Common myeloid progenitor, CD34-positive (primary cell): ENCODE data around the gene DKK3.

Source experiments
- CTCF ChIA-PET: fragments of 350-600 bp; sonication (Branson Sonifier 250); formaldehyde crosslinking; loops from one replicate; lab custom pipeline; 2021; ENCODE audit warnings: antibody characterized with exemption; lab: Charles Lee
- POLR2A ChIA-PET: fragments of 350-600 bp; sonication (Branson Sonifier 250); formaldehyde crosslinking; loops from one replicate; lab custom pipeline; 2021; ENCODE audit warnings: antibody characterized with exemption; lab: Charles Lee
- DNase-seq, 3 donors: peaks; one replicate each; pipeline versions ENCODE4 v3.0.0 to v3.0.0-alpha.2; 2013
- H3K27ac ChIP-seq, 2 experiments: 1 replicate in 1 of 2; 2 replicates in 1 of 2; pipeline ENCODE4 v1.7.0; 2013; ENCODE audit warnings: inconsistent platforms in 2 of 2, low read length in 2 of 2, mild to moderate bottlenecking in 2 of 2, low read depth in 1 of 2, moderate library complexity in 1 of 2; ENCODE audit not compliant: severe bottlenecking in 2 of 2, insufficient read depth in 1 of 2, poor library complexity in 1 of 2
- H3K27me3 ChIP-seq, 5 experiments: replicated peaks in 2 of 5; 1 replicate in 3 of 5; 2 replicates in 2 of 5; pipeline versions ENCODE4 v1.6.1 to v1.7.0; 2013; ENCODE audit warnings: low read length in 4 of 5, mild to moderate bottlenecking in 2 of 5, moderate library complexity in 2 of 5, inconsistent platforms in 1 of 5; ENCODE audit not compliant: insufficient read depth in 5 of 5, control insufficient read depth in 4 of 5
- H3K36me3 ChIP-seq, 4 experiments: 1 replicate in 2 of 4; 2 replicates in 2 of 4; pipeline versions ENCODE4 v1.6.1 to v1.7.0; 2013; ENCODE audit warnings: low read length in 3 of 4, control low read depth in 1 of 4, mild to moderate bottlenecking in 1 of 4; ENCODE audit not compliant: control insufficient read depth in 4 of 4, insufficient read depth in 4 of 4
- H3K4me1 ChIP-seq, 4 experiments: 1 replicate in 3 of 4; 2 replicates in 1 of 4; pipeline versions ENCODE4 v1.6.1 to v1.7.1; 2013; ENCODE audit warnings: low read length in 3 of 4, mild to moderate bottlenecking in 3 of 4, control low read depth in 1 of 4, inconsistent platforms in 1 of 4, moderate library complexity in 1 of 4; ENCODE audit not compliant: control insufficient read depth in 4 of 4, insufficient read depth in 4 of 4; ENCODE audit errors: control extremely low read depth in 1 of 4
- H3K4me3 ChIP-seq, 7 experiments: 1 replicate in 4 of 7; 2 replicates in 3 of 7; pipeline versions ENCODE4 v1.5.1 to v1.7.0; 2013; ENCODE audit warnings: mild to moderate bottlenecking in 7 of 7, low read length in 6 of 7, moderate library complexity in 6 of 7, inconsistent platforms in 2 of 7, low read depth in 2 of 7, control low read depth in 1 of 7; ENCODE audit not compliant: insufficient read depth in 4 of 7, control insufficient read depth in 1 of 7; ENCODE audit errors: extremely low read depth in 1 of 7
- H3K9me3 ChIP-seq, 5 experiments: 1 replicate in 4 of 5; 2 replicates in 1 of 5; pipeline versions ENCODE4 v1.6.1 to v1.7.1; 2013; ENCODE audit warnings: low read length in 4 of 5, mild to moderate bottlenecking in 2 of 5, inconsistent platforms in 1 of 5, low read depth in 1 of 5, moderate library complexity in 1 of 5; ENCODE audit not compliant: control insufficient read depth in 4 of 5, insufficient read depth in 2 of 5; ENCODE audit errors: control extremely low read depth in 1 of 5
- WGBS: methylation state at CpG from one replicate; pipeline ENCODE4 v1.1.5; 2013; ENCODE audit not compliant: insufficient coverage; 5-methylcytosine and 5-hydroxymethylcytosine counted together

Gene DKK3

GRCh38 chr11:12051287-12051662 is 42.8 kb upstream of the DKK3 start:
- CTCF ChIA-PET, result interaction anchor here (0.9 to 16.9 kb wide), 7 partner anchors 9 to 234 kb away, joined by 3 to 422 read pairs (median 5); no protein-coding TSS in a partner anchor
- no peak for DNase-seq
- H3K27me3 ChIP-seq, result no peaks in the 10 kb centered on the region
- POLR2A ChIA-PET, result interaction anchor here (0.7 kb wide), 1 partner anchor 173 kb away, joined by 3 read pairs; no protein-coding TSS in a partner anchor
- no peaks in the 10 kb centered on the region for H3K9me3 ChIP-seq
- H3K4me3 ChIP-seq, result no peak overlapping the region
- H3K4me1 ChIP-seq, result peaks cover 0 to 12% (median 9%) of the 10 kb centered on the region in 4 experiments
- H3K36me3 ChIP-seq, result no peaks in the 10 kb centered on the region
- no peak overlapping the region for H3K27ac ChIP-seq
- WGBS, result 100% methylated on average over 3 of the region's 6 CpGs

DNA sequence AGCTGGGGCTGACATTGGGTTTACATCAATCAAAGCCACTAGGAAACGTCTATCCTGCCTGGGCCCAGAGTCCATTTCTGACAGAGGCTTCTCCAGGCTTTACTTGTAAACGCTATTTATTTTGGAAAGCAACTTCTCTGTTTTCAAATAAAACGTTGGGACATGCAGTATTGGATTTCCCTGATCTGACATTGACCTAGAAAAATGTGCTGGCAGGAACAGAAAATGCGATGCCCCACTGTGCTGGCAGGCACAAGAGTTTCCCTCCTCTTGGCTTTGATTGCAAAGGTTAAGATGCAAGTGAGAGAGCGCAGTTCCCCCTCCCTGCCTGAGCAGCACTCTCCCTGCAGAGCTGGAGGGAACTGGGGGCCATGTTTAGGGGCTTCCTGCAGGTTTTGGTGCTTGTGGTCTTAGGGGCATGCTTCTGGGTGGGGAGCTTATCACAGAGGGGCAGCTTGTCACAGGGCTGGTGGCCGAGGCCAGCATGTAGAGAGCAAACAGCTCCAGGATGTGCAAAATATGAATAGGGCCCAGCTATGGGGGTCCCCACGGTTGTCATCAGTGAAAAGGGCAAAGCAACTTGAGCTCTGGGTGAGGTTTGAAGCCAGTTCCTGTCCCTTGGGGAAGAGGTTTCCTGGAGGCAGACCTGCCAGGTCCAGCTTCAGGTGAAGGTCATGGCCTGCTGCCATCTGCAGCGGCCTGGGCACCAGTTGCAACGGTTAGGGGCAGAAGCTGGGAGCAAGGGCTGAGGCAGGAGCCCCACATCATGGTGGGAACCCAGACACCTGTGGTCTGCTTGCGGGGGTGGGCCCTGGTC is 42.3 kb upstream of the DKK3 start:
- H3K4me1 ChIP-seq, result peaks cover 0 to 12% (median 9%) of the 10 kb centered on the region in 4 experiments
- 69% methylated on average over 10 of the region's 10 CpGs for WGBS
- H3K27me3 ChIP-seq, result no peaks in the 10 kb centered on the region
- H3K4me3 ChIP-seq, result no peak overlapping the region
- POLR2A ChIA-PET, result interaction anchor here (0.7 kb wide), 1 partner anchor 173 kb away, joined by 3 read pairs; no protein-coding TSS in a partner anchor
- H3K9me3 ChIP-seq, result no peaks in the 10 kb centered on the region
- CTCF ChIA-PET, result interaction anchor here (0.9 to 16.9 kb wide), 6 partner anchors 8 to 234 kb away, joined by 3 to 422 read pairs (median 6); no protein-coding TSS in a partner anchor
- H3K36me3 ChIP-seq, result no peaks in the 10 kb centered on the region
- no peak overlapping the region for H3K27ac ChIP-seq
- peak in 2 of 3 donors; percentile 58 to 67 for DNase-seq

GRCh38 chr11:12048936-12049790 is 40.7 kb upstream of the DKK3 start:
- Histone ChIP-seq H3K27ac (no peak overlapping the region), H3K4me3 (no peak overlapping the region), H3K27me3 (no peaks in the 10 kb centered on the region), H3K4me1 (peaks cover 0 to 16% (median 10%) of the 10 kb centered on the region in 4 experiments), H3K36me3 (no peaks in the 10 kb centered on the region), H3K9me3 (no peaks in the 10 kb centered on the region)
- POLR2A ChIA-PET, result no interaction called here
- WGBS, result 92% methylated on average over 15 of the region's 18 CpGs
- no peak for DNase-seq
- CTCF ChIA-PET, result interaction anchor here (1.1 to 16.9 kb wide), 5 partner anchors 9 to 236 kb away, joined by 3 to 422 read pairs (median 10); no protein-coding TSS in a partner anchor

GRCh38 chr11:12046636-12047236 is 38.3 kb upstream of the DKK3 start:
- 96% methylated on average over 4 of the region's 5 CpGs for WGBS
- CTCF ChIA-PET, result interaction anchor here (0.6 to 16.9 kb wide), 14 partner anchors 15 to 238 kb away, joined by 3 to 422 read pairs (median 4); no protein-coding TSS in a partner anchor
- Histone ChIP-seq H3K27ac (no peak overlapping the region), H3K9me3 (no peaks in the 10 kb centered on the region), H3K36me3 (no peaks in the 10 kb centered on the region), H3K4me3 (no peak overlapping the region), H3K4me1 (peaks cover 0 to 18% (median 12%) of the 10 kb centered on the region in 4 experiments), H3K27me3 (no peaks in the 10 kb centered on the region)
- POLR2A ChIA-PET, result no interaction called here
- DNase-seq, result no peak

- peak in 2 of 3 donors; percentile 18 to 36 for DNase-seq
- H3K27ac ChIP-seq, result no peak overlapping the region
- WGBS, result 71% methylated on average over 3 of the region's 7 CpGs
- POLR2A ChIA-PET, result no interaction called here
- no peak overlapping the region for H3K4me3 ChIP-seq
- no peaks in the 10 kb centered on the region for H3K36me3 ChIP-seq
- H3K4me1 ChIP-seq, result peaks cover 0 to 18% (median 12%) of the 10 kb centered on the region in 4 experiments
- H3K9me3 ChIP-seq, result no peaks in the 10 kb centered on the region
- CTCF ChIA-PET, result interaction anchor here (0.6 to 16.9 kb wide), 12 partner anchors 15 to 239 kb away, joined by 3 to 422 read pairs (median 7); no protein-coding TSS in a partner anchor
- H3K27me3 ChIP-seq, result no peaks in the 10 kb centered on the region
Observed at GRCh38 chr11:12045914-12046635, 37.6 kb upstream of the DKK3 start.

DNA sequence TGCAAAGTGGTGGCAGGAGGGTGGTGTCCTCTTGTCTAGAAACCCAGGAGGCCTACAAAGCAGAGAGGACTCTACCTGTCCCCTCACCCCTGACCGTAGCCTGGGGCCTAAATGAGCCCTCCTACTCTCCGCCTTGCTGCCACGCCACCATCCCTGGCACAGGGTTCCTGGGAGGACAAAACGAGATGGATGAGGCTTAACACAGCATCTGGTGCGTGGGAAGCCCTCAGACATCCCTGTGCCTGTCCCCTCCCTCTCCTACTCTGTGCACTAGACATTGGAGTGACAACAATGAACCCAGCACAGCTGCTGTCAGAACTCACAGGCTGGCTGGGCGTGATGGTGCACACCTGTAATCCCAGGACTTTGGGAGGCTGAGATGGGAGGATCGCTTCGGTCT is 36.4 kb upstream of the DKK3 start:
- Histone ChIP-seq H3K36me3 (no peaks in the 10 kb centered on the region), H3K27me3 (no peaks in the 10 kb centered on the region), H3K27ac (no peak overlapping the region), H3K4me1 (peaks cover 0 to 10% (median 4%) of the 10 kb centered on the region in 4 experiments), H3K4me3 (no peak overlapping the region), H3K9me3 (no peaks in the 10 kb centered on the region)
- POLR2A ChIA-PET, result no interaction called here
- WGBS, result 94% methylated on average over 8 of the region's 8 CpGs
- CTCF ChIA-PET, result interaction anchor here (1.0 to 16.9 kb wide), 23 partner anchors 8 to 251 kb away, joined by 3 to 422 read pairs (median 3); no protein-coding TSS in a partner anchor
- DNase-seq, result no peak
